GM10847 (cell line): ENCODE data around the gene NAV2.

Experiments used
- POLR2A ChIP-seq: IDR thresholded peaks from 2 replicates; pipeline ENCODE4 v1.6.1; 2011; ENCODE audit not compliant: insufficient read length; ENCODE audit errors: extremely low read depth

The NAV2 gene

DNA sequence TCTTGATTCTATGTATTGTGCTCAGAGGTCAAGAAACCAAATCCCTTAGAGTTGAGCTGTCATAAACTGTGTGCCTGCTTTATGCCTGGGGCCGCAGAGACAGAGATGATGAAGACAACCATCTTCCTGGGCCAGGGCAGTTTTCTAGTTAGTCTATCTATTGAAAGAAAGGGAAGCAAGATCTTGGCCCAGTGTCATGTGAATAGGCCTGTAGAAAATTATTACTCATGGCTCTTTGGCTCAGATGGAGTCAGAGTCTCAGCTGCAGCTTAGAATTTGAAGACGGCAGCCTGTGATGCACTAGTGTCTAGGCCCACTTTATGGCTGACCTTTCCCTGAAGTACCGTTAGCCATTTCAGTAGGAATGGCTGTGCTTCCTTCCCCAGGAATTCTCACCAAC lies 335.6 kb downstream of the NAV2 start:
- no peak for TF ChIP-seq POLR2A

DNA sequence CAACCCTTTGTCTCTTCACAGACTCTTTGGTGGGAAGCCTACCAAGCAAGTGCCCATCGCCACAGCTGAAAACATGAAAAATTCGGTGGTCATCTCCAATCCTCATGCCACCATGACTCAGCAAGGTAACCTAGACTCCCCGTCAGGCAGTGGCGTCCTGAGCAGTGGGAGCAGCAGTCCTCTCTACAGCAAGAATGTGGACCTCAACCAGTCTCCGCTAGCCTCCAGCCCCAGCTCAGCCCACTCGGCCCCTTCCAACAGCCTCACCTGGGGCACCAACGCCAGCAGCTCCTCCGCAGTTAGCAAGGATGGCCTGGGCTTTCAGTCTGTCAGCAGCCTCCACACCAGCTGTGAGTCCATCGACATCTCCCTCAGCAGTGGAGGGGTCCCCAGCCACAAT lies 336.1 kb downstream of the NAV2 start:
- no peak for TF ChIP-seq POLR2A

DNA sequence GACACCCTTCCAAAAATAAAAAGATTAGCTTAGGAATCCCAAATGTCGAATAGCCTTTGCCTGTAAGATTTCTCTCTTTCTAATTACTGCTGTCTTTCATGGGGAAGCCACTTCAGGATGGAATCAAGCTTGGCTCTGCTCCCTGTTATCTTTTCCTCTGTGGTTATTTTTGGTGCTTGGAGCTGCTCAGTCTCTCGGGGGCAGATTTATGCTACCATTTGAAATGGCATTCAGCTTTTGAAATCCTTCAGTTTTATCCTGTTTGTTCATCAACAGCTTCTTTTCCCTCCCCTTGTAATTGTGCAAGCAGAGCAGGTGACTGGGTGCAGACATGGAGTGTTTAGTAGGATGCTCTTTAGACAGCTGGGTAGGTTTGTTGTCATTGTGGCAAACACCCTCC lies 336.6 kb downstream of the NAV2 start:
- TF ChIP-seq POLR2A: no peak

DNA sequence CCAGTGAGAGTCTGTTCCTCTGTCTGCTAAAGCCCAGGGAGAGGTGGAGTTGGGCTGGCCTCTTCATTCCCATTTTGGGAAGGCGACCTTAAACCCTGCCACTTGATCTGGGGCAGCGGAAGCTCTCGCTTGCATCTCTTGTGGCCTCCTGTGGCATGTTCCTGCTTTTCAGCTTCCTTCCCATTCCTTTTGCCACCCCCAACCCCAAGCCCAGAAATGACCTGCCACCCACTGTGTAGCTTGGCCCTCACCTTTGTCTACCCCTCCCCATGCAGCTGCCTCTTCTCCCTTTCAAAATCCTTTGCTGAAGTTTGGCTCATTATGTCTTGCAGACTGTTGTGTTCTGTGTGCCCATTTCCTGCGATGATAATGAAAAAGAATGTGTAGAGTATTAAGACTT lies 337.4 kb downstream of the NAV2 start:
- TF ChIP-seq POLR2A: no peak

DNA sequence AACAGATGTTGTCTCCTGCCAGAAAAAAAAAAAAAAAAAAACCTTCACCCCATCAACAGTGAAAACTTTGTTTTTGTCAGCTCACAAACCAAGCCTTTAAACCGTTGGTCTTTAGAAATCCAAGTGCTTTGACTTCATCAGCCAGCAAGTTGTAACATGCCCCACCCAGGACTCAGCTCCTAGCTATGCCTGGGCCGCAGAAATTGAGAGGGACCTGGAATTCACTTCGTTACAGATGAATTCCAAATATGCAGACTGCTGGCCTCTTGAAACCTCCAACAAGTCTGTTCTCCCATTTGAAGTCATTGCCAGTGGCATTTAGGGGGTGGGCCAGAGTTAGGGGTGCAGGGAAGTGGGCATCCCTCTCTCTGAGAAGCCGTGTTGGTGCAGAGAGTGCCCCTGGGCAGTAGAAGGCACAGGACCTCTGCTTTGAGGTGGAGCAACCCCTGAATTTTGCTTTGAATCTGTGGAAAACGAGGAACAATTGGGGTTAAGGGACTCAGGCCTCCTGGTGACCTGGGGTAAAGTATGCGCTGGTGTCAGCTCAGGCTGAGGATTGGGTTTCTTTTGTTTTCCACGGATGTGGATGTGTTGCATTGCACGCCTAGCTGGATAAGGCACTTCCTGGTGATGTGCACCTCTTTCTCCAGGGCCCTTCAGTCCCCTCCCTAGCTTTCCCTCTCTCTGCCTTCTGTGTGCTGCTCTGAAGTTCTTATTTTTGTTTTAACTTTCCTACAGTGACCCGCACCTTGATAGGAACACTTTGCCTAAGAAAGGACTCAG lies 338.1 kb downstream of the NAV2 start:
- no peak for TF ChIP-seq POLR2A

DNA sequence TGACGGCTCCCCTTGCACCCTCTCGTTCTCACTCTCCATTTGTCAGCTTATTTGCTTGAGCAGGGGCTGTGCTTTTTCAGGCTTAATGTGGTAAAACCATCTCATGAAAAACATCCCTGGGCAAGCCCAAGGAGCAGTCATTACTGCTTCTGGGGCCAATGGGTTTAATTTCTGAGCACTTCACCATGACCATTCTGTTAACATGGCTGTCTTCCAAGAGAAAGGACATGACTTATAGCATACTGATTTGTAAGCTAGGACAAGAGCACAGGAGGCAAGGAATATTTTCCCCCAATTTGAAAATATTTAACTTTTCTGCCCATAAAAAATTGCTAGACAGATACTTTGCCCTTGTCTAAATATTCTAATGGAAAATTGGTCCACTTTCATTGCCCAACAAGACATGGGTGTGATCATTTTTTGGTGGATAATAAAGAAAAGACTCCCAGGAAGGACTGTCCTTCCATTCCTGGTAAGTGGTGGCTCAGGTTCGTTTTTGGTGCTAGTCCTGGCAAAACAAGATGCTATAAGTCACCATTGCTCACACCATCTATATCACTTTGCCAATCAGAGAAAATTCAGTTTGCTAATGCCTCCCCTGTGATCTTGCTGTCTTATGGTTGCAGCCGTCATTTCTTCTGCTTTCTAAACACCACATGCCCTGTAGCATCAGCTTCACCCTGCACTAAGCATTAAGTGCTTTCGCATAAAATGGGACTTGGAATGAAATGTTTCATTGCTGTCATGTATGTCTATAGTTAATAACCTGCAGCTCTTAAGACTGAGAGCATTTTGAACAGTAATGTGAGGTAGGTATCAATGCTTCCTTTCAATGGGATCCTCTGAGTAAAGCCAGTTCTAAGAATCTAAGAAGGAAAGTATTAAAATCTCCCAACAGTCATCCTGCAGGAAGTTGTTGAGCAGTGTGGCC lies 339.1 kb downstream of the NAV2 start:
- no peak for TF ChIP-seq POLR2A

DNA sequence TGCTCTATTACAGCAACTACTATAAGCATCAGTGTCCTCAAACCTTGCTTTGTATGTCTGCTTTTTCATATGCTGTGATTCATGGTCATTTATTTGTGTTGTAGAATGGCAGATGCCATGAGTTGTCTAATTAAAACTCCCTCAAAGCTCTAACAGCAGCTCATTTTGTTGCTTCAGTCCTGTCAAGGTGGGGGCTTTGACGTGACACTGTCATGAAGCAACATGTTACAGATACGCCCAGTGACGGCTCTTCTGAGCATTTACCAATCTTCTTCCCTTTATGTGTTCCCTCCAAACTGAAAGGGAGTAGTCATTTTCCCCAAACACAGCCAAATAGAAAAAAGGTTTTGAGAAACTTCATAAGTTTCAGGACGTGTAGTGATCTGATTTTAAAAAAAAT lies 340.9 kb downstream of the NAV2 start:
- TF ChIP-seq POLR2A: no peak

DNA sequence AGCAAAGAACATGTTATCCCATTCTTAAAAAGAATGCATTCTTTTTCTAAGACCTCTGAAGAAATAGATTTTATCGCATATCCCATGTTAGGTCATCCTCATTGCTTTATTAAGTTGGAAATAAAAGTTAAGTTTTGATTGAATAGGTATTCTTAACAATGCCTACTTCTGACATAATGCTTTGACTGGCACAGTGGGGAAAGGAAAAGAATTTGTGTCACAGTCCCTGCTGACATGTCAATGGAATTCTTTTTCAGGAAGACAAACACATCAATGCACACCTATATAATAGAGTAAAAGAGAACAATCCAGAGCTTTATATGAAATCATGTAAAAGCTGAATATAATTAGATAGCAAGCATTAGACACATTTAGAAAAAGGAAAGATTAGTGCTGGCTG lies 341.9 kb downstream of the NAV2 start:
- no peak for TF ChIP-seq POLR2A

DNA sequence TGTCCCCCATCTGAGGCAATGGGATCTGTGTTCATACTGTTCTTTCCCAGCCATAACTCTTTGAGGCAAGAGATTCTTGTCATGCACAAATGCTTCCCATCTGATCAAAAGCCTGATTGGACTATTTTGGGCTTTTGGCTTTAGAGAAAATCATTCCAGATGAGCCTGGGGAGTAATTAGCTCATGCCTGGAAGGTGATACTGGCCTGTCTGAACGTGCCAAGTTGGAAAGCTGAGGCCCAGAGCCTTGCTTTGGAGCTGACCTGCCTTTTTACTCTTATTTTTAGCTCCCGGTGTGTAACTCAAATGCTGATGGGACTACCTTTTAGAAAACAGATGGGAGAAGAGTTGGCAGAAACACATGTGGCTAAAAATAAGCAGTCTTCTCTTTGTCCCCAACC lies 342.7 kb downstream of the NAV2 start:
- TF ChIP-seq POLR2A: no peak

DNA sequence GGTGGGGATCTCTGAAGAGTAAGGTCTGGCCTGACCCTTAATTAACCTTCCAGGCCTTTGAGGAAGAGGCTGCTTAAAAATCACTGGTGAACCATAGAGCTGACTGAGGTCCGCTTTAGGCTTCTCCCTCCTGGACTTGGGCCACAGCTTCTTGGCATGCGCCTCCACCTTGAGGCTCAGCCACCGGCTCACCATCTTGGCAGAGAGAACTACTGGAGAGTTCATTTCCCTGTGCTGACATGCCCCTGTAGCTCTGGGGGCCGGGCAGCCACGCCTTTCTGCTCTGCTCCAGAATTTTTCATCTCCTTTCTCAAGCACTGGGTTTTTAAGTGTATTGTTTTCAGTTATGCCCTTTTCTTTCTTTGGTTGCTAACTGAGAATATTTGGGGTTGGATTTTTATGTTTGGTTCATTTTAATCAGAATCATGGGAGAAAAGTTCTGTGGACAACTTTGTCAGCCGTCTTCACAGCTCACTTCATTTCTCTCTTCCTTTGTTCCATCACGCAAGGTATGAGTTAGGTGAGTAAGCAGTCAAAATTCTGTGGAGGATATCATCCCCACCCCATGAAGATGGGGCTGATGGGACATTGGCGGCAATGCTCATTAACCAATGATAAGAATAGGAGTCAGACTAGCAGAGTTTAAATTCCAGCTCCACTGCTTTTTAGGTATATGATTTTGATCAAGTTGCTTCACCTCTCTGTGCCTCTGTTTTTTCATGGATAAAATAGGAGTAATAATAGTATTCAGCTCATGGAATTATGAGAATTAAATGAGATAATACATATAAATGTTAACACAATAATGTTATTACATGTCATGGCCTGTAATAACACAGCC lies 343.7 kb downstream of the NAV2 start:
- TF ChIP-seq POLR2A: no peak

DNA sequence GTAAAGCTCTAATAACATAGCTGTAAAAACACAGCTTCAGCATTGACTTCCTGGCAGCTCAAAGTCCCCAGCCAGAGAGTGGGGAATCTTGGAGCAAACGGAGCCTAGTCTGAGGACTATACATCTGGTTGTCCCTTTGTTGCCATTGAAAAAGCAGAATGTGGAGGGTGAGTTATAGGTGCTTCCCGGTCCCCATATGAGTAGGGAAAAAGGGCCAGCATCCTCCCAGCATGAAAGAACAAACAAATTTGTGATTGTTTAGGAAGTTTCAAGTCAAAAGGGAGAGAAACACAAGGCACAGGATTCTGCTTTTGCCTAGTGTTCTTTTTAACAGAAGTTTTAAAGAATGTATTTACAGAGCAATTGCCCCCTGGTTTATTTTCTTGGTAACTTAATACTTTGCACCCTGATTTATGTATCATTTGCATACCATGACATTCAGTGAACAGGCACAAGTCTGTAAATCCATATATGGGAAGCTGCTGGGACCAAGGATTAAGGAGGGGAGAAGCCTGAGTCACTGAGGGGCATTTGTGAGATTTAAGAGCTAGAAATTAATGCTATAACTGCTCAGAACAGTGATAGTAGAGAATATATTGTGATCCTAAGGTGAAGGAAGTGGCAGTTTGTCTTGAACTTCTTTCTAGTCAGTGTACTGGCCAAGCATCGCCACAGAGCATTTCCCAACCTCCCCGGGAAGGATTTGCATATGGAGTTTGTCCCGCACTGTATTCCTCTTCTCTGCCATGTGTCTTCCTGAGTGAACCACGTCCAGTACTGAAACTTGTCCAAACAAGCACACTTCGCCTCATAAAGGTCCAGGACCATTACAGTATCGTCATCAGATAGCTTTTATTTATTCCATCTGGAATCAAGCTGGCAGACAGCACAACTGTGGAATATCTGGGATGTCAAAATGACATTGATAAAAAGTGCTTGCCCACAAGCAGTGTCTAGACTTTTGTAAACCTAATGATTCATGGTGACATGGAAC lies 344.6 kb downstream of the NAV2 start:
- TF ChIP-seq POLR2A: no peak

DNA sequence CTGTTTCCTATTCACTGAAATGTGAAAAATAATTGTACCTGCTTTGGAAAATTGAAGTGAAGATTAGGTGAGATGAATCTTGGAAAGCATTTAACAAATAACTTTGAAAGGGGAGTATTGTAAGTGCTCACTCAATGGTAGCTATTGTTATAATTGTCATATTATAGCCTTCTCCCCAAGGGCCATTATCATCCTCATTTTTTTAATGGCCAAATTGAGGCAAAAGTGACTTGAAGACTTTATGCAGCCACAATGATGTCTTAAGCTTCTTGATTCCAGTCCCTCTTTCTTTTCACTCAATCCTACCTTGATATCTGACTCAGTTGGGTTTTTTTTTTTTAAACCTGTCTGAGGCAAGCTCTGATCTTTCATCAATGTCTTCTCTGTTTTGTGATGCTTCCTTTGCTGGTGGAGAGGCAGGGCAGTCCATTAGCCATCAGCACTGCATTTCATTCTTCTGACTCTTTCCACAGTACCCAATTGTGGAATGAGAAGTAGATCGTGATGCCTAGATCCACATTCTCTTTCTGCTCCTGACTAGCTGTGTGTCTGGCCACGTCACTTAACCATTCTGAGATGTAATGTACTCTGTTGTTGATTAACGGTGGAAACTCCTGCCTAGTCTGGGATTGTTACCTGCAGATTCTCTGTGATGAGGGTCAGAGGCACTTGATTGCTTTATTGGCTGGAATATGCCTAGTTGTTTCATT lies 346.3 kb downstream of the NAV2 start:
- TF ChIP-seq POLR2A: no peak

DNA sequence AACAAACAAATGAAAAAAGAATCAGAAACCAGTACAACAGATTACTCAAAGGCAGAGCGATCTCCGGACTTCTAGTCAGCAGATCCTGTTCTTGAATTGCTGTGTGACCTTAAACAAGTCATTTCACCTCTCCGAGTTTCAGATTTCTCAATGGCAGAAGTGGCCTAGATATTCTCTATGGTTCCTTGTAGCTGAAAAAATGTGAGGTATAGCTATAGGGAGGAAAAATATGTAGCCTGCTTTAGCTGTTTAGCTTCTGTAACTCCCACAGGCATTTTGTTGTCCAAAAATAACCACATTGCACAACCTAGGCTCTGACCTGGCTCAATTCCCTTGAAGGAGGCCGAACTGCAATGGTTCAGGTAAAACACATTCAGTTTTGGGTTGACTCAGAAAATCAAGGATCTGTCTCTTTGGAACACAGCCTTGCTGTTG lies 347.0 kb downstream of the NAV2 start:
- no peak for TF ChIP-seq POLR2A

DNA sequence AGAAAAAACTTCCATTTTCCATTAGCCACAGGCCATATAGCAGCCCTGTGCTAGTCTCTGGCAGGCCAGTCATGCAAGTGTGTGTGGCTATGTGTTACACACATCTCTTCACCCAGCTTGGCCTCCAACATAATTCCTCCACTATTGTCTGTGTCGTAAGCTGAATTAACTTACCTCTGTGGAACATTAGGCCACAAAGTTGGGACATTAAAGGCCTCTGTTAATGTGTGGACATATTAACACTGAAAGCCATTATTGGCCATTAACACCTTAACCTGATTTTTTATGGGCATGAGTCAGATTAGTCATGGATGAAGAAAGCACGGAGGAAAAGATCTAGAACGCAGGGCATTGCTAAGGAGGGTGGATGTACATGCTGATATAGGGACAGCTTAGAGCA lies 347.5 kb downstream of the NAV2 start:
- TF ChIP-seq POLR2A: no peak
